LNCAP (cell line): ENCODE data around the gene SPDYE1.
"Not testable (repeated sequence)": the region's sequence is repeated elsewhere in the genome, so short reads cannot be mapped to it uniquely, and the experiment has no call there.

Experiments used
- TF ChIP-seq, protein P1 (sequence below): fragments of 450-650 bp; IDR thresholded peaks from 2 replicates; pipeline ENCODE4 v1.5.1; 2017; ENCODE audit warnings: mild to moderate bottlenecking

SPDYE1 gene, protein sequence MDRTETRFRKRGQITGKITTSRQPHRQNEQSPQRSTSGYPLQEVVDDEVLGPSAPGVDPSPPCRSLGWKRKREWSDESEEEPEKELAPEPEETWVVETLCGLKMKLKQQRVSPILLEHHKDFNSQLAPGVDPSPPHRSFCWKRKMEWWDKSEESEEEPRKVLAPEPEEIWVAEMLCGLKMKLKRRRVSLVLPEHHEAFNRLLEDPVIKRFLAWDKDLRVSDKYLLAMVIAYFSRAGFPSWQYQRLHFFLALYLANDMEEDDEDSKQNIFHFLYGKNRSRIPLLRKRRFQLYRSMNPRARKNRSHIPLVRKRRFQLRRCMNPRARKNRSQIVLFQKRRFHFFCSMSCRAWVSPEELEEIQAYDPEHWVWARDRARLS

DNA sequence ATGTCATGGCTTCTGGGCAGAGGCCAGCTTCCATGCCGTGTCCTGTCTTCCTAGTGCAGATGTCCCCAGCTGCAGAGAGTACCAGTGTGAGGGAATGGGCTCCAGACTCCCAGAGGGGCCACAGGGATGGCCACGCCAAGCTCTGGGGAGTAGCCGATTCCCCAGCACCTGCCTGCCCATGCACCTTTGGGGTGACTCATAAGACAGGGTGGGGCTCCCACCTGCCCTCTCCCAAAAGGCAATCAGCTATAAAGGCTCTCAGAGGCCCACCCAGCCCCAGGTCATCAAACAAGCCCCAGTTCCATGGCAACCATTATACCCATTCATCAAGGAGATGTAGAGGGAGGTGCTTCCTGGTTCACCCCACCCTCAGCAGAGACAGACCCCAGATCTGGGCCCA is at the start of gene SPDYE1:
Gene SPDYE1 (plus strand): TSS at position 366 of the 400 bp plus-strand sequence. CDS start 2,053 bp downstream, outside the sequence.
- TF ChIP-seq, protein P1, sequence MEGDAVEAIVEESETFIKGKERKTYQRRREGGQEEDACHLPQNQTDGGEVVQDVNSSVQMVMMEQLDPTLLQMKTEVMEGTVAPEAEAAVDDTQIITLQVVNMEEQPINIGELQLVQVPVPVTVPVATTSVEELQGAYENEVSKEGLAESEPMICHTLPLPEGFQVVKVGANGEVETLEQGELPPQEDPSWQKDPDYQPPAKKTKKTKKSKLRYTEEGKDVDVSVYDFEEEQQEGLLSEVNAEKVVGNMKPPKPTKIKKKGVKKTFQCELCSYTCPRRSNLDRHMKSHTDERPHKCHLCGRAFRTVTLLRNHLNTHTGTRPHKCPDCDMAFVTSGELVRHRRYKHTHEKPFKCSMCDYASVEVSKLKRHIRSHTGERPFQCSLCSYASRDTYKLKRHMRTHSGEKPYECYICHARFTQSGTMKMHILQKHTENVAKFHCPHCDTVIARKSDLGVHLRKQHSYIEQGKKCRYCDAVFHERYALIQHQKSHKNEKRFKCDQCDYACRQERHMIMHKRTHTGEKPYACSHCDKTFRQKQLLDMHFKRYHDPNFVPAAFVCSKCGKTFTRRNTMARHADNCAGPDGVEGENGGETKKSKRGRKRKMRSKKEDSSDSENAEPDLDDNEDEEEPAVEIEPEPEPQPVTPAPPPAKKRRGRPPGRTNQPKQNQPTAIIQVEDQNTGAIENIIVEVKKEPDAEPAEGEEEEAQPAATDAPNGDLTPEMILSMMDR = not testable (repeated sequence)

DNA sequence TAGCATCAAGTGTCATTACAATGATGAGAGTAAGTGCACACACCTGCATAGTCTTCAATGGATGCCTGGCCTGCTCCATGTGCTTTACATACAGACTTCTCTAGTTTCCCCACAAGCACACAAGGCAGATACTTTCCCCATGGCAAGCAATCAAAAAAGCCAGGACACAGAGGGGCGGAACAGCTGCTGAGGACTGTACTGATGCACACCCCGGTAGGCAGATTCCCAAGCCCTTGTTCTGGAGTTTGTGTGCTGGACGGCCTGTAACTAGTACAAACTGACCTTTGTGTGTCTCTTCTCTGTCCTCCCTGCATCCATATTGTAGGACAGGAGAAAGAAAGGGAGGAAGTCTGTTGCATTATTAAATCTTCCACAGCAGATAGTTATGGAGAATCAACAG is 45.7 kb upstream of the SPDYE1 start:
- TF ChIP-seq, protein P1 = no peak

DNA sequence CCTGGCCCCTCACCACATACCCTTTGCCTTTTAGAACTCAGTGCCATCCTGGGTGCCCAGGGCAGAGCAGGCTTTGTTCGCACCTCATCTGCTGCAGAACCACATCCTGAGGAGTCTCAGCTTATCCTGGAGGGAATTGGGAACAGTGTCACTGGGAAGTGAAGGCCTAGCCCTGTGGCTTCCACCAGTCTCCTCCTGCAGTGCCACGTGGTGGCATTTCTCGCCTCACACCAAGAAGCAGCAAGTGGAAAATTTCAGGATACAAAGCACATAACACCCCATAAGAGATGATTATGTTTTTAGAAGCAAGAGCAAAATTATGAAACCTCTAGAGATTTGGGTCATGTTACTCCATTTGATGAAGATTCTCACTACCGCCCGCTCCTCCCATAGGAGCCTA is 44.6 kb upstream of the SPDYE1 start:
- TF ChIP-seq, protein P1 = no peak

DNA sequence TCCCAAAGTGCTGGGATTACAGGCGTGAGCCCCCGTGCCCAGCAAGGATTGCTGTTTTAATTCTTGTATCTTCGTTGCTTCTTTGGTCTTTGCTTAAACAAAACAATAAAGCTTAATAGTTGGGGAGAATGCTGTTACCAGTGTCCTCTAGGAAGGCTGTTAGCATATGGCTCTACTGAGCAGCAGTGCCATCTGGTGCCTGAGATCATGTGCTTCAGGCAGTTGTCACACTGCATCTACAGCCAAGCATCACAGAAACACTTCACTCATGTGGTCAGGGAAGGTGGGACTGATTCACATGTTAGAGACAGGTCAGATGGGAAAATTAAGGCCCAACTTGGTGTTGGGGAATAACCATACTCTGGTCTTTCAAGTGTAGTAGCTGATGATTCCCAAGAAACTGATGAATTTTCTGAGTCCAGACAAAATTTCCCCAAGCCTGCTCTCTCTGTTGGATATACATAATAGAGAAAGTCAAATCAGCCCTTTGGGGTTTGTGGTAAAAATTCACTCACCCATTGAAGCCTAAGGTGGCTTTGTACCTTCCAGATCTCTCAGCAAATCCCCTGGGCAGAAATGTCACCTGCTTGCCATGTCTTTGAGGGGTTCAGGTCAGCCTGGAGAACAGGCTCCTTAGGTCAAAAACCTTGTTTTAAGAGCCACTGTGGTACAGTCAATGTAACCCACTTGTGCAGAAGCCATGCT is 43.0 kb upstream of the SPDYE1 start:
- TF ChIP-seq, protein P1 = peak; percentile 63

DNA sequence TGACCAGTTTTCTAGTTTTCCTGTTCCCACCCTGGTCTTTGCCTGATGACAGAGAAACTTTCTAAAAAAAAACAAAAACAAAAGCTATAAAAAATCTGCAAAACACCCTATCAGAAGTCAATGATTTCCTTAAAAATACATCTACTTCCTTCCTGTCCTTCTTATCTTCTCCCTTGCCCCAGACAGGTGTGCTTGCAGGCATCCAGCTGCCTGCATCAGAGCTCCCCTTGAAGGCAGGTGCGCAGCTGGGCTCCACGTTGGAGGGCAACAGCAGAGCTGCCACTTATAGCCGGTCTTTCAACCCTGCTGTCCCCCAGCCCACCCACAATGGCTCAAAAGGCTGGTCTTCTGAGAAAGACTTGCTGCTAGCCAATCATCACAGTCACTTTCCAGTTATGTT is 41.7 kb upstream of the SPDYE1 start:
- TF ChIP-seq, protein P1 = no peak

DNA sequence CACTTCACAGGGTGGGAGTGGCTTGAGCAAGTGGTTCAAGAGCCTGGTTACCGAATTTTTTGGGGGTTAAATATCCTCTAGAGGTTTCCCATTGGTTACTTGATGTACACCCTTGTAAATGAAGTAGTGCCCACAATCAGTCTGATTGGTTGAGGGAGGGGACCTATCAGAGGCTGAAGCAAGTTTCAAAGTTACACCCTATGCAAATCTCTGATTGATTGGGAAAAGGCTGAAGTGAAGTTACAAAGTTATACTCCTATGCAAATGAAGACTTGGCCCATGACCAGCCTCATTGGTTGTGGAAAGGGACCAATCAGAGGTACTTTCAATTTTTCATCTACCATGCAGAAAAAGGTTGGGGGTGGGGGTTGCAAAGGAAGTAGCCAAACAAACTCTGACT is 36.8 kb upstream of the SPDYE1 start:
- TF ChIP-seq, protein P1 = no peak

DNA sequence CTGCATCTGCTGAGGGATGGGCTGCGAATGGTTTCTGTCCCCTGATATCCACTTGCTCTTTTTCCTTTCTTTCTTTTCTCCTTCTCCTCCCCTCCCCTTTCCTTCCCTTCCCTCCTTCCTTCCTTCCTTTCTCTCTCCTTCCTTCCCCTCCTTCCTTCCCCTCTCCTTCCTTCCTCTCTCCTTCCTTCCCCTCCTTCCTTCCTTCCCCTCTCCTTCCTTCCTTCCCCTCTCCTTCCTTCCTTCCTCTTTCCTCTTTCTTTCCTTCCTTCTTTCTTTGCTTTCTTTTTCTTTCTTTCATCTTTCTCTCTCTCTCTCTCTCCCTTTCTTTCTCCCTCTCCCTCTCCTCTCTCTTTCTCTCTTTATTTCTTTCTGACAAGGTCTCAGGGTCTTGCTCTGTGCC is 20.2 kb upstream of the SPDYE1 start:
- TF ChIP-seq, protein P1 = no peak
